ENCODE results near the gene EIF2S1.

Gene EIF2S1

GRCh38 chr14:67426983-67427606 lies 67.0 kb downstream of the EIF2S1 start:
- peak; percentile 66 for DNase-seq (ENCODE audit: low read depth, low spot score)
- no peak overlapping the region for H3K4me3 ChIP-seq (ENCODE audit: low read length)

- no peak for DNase-seq (ENCODE audit: low read depth, low spot score)
- no peak overlapping the region for H3K4me3 ChIP-seq (ENCODE audit: low read length)
Observed at GRCh38 chr14:67428501-67429031, 68.4 kb downstream of the EIF2S1 start.

GRCh38 chr14:67429510-67430205 lies 69.5 kb downstream of the EIF2S1 start:
- no peak overlapping the region for H3K4me3 ChIP-seq (ENCODE audit: low read length)
- no peak for DNase-seq (ENCODE audit: low read depth, low spot score)

- no peak overlapping the region for H3K4me3 ChIP-seq (ENCODE audit: low read length)
- no peak for DNase-seq (ENCODE audit: low read depth, low spot score)
Observed at GRCh38 chr14:67432050-67432564, 72.0 kb downstream of the EIF2S1 start.

GRCh38 chr14:67435603-67436002 lies 75.5 kb downstream of the EIF2S1 start:
- H3K4me3 ChIP-seq (ENCODE audit: low read length): no peak overlapping the region
- DNase-seq (ENCODE audit: low read depth, low spot score): no peak

All from Jurkat, Clone E6-1 (cell line).